Activated CD8-positive, alpha-beta memory T cell treated with anti-CD3 and anti-CD28 coated beads for 24 hours (primary cell): ENCODE data around the gene CNTNAP2.

ENCODE experiments used
- DNase-seq: peaks from one replicate; pipeline ENCODE4 v3.0.0-alpha.2; 2020

The CNTNAP2 gene

GRCh38 chr7:148335790-148336189 is 2219.2 kb downstream of the CNTNAP2 start:
- DNase-seq: no peak

- no peak for DNase-seq
Observed at GRCh38 chr7:148336411-148336810, 2219.8 kb downstream of the CNTNAP2 start.

- DNase-seq: no peak
Observed at GRCh38 chr7:148337246-148337965, 2220.8 kb downstream of the CNTNAP2 start.

- no peak for DNase-seq
Observed at GRCh38 chr7:148337995-148338747, 2221.6 kb downstream of the CNTNAP2 start.

- no peak for DNase-seq
Observed at GRCh38 chr7:148340438-148341280, 2224.1 kb downstream of the CNTNAP2 start.

GRCh38 chr7:148344406-148344805 is 2227.8 kb downstream of the CNTNAP2 start:
- DNase-seq: no peak

GRCh38 chr7:148347981-148348380 is 2231.4 kb downstream of the CNTNAP2 start:
- DNase-seq: no peak

GRCh38 chr7:148348466-148348865 is 2231.9 kb downstream of the CNTNAP2 start:
- DNase-seq: no peak

- DNase-seq: no peak
Observed at GRCh38 chr7:148356303-148356702, 2239.7 kb downstream of the CNTNAP2 start.

GRCh38 chr7:148362541-148362940 is 2245.9 kb downstream of the CNTNAP2 start:
- DNase-seq: no peak

GRCh38 chr7:148367731-148368475 is 2251.3 kb downstream of the CNTNAP2 start:
- DNase-seq: no peak

GRCh38 chr7:148368562-148368961 is 2252.0 kb downstream of the CNTNAP2 start:
- DNase-seq: no peak

- no peak for DNase-seq
Observed at GRCh38 chr7:148371280-148371937, 2254.8 kb downstream of the CNTNAP2 start.

GRCh38 chr7:148374396-148375259 is 2258.0 kb downstream of the CNTNAP2 start:
- DNase-seq: no peak

GRCh38 chr7:148379677-148380076 is 2263.1 kb downstream of the CNTNAP2 start:
- DNase-seq: no peak

- no peak for DNase-seq
Observed at GRCh38 chr7:148380596-148381419, 2264.2 kb downstream of the CNTNAP2 start.

- DNase-seq: no peak
Observed at GRCh38 chr7:148382596-148382995, 2266.0 kb downstream of the CNTNAP2 start.

GRCh38 chr7:148383651-148384050 is 2267.1 kb downstream of the CNTNAP2 start:
- DNase-seq: no peak

GRCh38 chr7:148385009-148385682 is 2268.5 kb downstream of the CNTNAP2 start:
- no peak for DNase-seq

GRCh38 chr7:148390381-148390780 is 2273.8 kb downstream of the CNTNAP2 start:
- no peak for DNase-seq
